NCI-H2227 (cell line): Measurements from ENCODE around the gene XRCC5.

Source experiments
- DNase-seq: peaks from one replicate; lab custom pipeline; 2025; ENCODE audit not compliant: unreplicated experiment; lab: John Stamatoyannopoulos, UW

XRCC5 gene

GRCh38 chr2:216221811-216222210 is 112.7 kb downstream of the XRCC5 start:
- no peak for DNase-seq

- no peak for DNase-seq
Observed at GRCh38 chr2:216222650-216223352, 113.7 kb downstream of the XRCC5 start.

- no peak for DNase-seq
Observed at GRCh38 chr2:216224388-216224787, 115.2 kb downstream of the XRCC5 start.

- DNase-seq = no peak
Observed at GRCh38 chr2:216229277-216229914, 120.2 kb downstream of the XRCC5 start.

- DNase-seq = no peak
Observed at GRCh38 chr2:216231867-216232266, 122.7 kb downstream of the XRCC5 start.

- DNase-seq = no peak
Observed at GRCh38 chr2:216232721-216233120, 123.6 kb downstream of the XRCC5 start.

GRCh38 chr2:216233281-216233995 is 124.3 kb downstream of the XRCC5 start:
- DNase-seq = no peak

GRCh38 chr2:216234106-216234505 is 125.0 kb downstream of the XRCC5 start:
- no peak for DNase-seq

GRCh38 chr2:216235462-216235861 is 126.3 kb downstream of the XRCC5 start:
- DNase-seq = peak; percentile 22

- DNase-seq = no peak
Observed at GRCh38 chr2:216235896-216236295, 126.7 kb downstream of the XRCC5 start.

- DNase-seq = no peak
Observed at GRCh38 chr2:216236486-216236885, 127.3 kb downstream of the XRCC5 start.

- DNase-seq = no peak
Observed at GRCh38 chr2:216242365-216242764, 133.2 kb downstream of the XRCC5 start.

GRCh38 chr2:216243026-216243425 is 133.9 kb downstream of the XRCC5 start:
- no peak for DNase-seq

GRCh38 chr2:216245391-216245975 is 136.3 kb downstream of the XRCC5 start:
- no peak for DNase-seq

- DNase-seq = no peak
Observed at GRCh38 chr2:216246766-216247165, 137.6 kb downstream of the XRCC5 start.
